ENCODE data around the gene SIDT2. TPM values are rescaled to one million over a fixed set of nuclear protein-coding genes. Genes with fewer than 3 reads are reported as not detected.

The SIDT2 gene
- total RNA-seq, 2 experiments from 2014 or later = 18.3 to 37.7 TPM

DNA sequence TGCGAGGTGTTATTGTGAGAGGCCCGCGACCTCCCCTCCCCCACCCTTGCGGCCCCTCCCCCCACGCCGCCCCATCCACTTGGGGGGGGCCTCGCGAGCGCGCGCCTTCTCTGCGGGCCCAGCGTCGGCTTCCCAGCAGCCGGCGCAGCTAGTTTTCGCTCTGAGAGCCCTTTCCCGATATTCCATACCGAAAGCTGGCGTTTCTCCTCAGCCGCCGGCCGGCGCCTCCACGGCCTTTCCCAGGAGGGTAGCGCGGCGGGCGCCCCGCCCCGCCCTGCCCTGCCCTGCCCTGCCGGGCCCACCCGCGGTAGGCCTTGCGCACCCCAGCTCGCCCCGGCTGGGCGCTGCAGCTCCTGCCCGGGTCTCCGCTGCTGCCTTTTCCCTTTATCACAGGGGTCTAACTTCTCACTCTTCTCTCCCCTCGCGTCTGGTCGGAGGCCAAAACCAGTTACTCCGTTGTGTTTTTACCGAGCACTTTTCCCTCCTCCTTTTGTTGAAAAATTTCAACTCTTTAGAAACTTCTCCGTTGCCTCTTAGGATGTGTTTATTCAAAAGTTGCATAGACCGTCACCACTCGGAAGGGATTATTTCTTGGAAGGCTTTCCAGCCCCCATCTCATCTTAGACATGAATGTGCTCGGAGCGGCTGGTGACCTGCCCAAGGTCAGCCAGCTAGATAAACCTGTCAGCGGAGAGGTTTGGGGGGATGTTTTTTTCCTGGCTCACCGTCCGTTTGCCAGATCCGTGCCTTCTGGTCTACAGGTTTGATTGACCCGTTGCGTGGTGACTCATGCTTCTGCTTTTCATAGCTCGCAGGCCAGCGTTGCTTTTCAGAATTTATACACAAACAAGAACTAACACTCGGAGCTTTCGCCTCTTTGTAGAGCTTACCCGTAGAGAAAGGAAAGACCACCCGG is 33.8 kb upstream of the SIDT2 start:
- Histone ChIP-seq H4K20me1 (ENCODE audit: insufficient read depth, low read length) (peaks cover 23% of the 10 kb centered on the region), H3K4me3 (ENCODE audit: low read depth, low read length, poor library complexity, severe bottlenecking) (peak overlapping the region; percentile 94), H3K4me1 (ENCODE audit: insufficient read depth, low read length, poor library complexity, severe bottlenecking) (peaks cover 26% of the 10 kb centered on the region), H3K27ac (ENCODE audit: low read depth, low read length, poor library complexity, severe bottlenecking) (peak overlapping the region; percentile 64), H3K79me2 (ENCODE audit: insufficient read depth, low read depth, low read length) (peaks cover 55% of the 10 kb centered on the region), H3K36me3 (ENCODE audit: insufficient read depth, low read length) (peaks cover 41% of the 10 kb centered on the region), H2AFZ (ENCODE audit: low read length) (peak overlapping the region; percentile 85; the same call in 1 of the 2 replicates), H3K4me2 (ENCODE audit: low read length) (peak overlapping the region; percentile 76), H3K9me3 (ENCODE audit: low read length) (0 out of 2 replicates have a peak, but pooled peaks cover 2% of the 10 kb centered on the region), H3K9me2 (ENCODE audit: insufficient read depth, low read length) (no peaks in the 10 kb centered on the region)
- DNase-seq (ENCODE audit: low spot score) = peak; percentile 64
- POLR2A ChIA-PET = interaction anchor here (0.6 to 3.2 kb wide), 12 partner anchors 12 to 214 kb away, joined by 3 to 18 read pairs (median 4); partner anchors contain the start of genes CEP164, PCSK7 and SIDT2
- CTCF ChIA-PET (ENCODE audit: unreplicated experiment) = interaction anchor here (0.7 to 1.2 kb wide), 3 partner anchors 22 to 353 kb away, joined by 3 to 8 read pairs (median 3); partner anchors contain the start of genes APOA5 and SIDT2
- BruUV-seq (replicated peaks) = no TSS peak
- TF ChIP-seq EZH2phosphoT487 (IDR thresholded peaks at IDR 0.05; ENCODE audit: borderline replicate concordance, low read depth, low read length) = no peak
- TF ChIP-seq CTCF (conservative IDR thresholded peaks at IDR 0.05; ENCODE audit: low read length) = no peak
- intact Hi-C loops (cut with micrococcal nuclease; ENCODE audit: unreplicated experiment) = loop anchor here (1.0 to 5.0 kb wide), 2 partner anchors 34 to 88 kb away; partner anchors contain the start of genes PCSK7, RNF214 and SIDT2

DNA sequence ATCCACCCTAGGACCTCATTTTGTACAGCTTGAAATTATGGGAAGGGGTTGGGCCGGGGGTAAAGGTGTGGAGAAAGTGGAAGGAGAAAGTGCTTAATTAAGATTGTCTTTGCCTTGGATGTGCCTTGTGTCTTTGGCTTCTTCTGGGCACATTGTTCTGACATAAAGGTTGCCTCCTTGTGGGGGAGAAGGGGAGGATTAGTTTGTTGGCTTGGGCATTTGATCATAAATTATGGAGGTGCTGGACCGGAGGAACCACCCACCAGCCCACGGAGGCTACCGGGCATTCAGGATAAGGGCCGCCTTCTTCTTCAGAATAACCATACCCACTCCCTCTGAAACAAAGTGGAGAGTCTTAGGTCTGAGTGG is 33.2 kb upstream of the SIDT2 start:
- Histone ChIP-seq H3K9me3 (ENCODE audit: low read length) (peaks cover 6% of the 10 kb centered on the region; the same call in 1 of the 2 replicates), H3K36me3 (ENCODE audit: insufficient read depth, low read length) (peaks cover 47% of the 10 kb centered on the region), H3K4me1 (ENCODE audit: insufficient read depth, low read length, poor library complexity, severe bottlenecking) (peaks cover 26% of the 10 kb centered on the region), H3K79me2 (ENCODE audit: insufficient read depth, low read depth, low read length) (peaks cover 62% of the 10 kb centered on the region), H3K4me2 (ENCODE audit: low read length) (peak overlapping the region; percentile 76), H2AFZ (ENCODE audit: low read length) (no peak overlapping the region), H3K9me2 (ENCODE audit: insufficient read depth, low read length) (no peaks in the 10 kb centered on the region), H4K20me1 (ENCODE audit: insufficient read depth, low read length) (peaks cover 23% of the 10 kb centered on the region), H3K27ac (ENCODE audit: low read depth, low read length, poor library complexity, severe bottlenecking) (peak overlapping the region; percentile 64), H3K4me3 (ENCODE audit: low read depth, low read length, poor library complexity, severe bottlenecking) (peak overlapping the region; percentile 94)
- BruUV-seq (replicated peaks) = TSS peak; percentile 77
- POLR2A ChIA-PET = interaction anchor here (0.7 to 3.2 kb wide), 4 partner anchors 33 to 215 kb away, joined by 3 to 18 read pairs (median 4); partner anchors contain the start of genes CEP164 and SIDT2
- CTCF ChIA-PET (ENCODE audit: unreplicated experiment) = interaction anchor here (0.7 kb wide), 1 partner anchor 354 kb away, joined by 3 read pairs; the partner anchor contains the start of gene APOA5
- intact Hi-C loops (cut with micrococcal nuclease; ENCODE audit: unreplicated experiment) = no loop called here
- TF ChIP-seq EZH2phosphoT487 (IDR thresholded peaks at IDR 0.05; ENCODE audit: borderline replicate concordance, low read depth, low read length) = no peak
- TF ChIP-seq CTCF (conservative IDR thresholded peaks at IDR 0.05; ENCODE audit: low read length) = peak; percentile 51
- DNase-seq (ENCODE audit: low spot score) = peak; percentile 38

Measured in OCI-LY7 (cell line).